Mucosa of stomach (tissue), 1 donor: ENCODE measurements around the gene GLTP.
"Not testable (repeated sequence)": the region's sequence is repeated elsewhere in the genome, so short reads cannot be mapped to it uniquely, and the experiment has no call there.

Experiments
- H3K27me3 ChIP-seq: one replicate; pipeline ENCODE4 v1.7.0; 2013; ENCODE audit warnings: mild to moderate bottlenecking, low read length; ENCODE audit not compliant: control insufficient read depth, insufficient read depth
- H3K36me3 ChIP-seq: one replicate; pipeline ENCODE4 v1.7.0; 2013; ENCODE audit warnings: low read length; ENCODE audit not compliant: control insufficient read depth, insufficient read depth
- H3K4me1 ChIP-seq: one replicate; pipeline ENCODE4 v1.7.0; 2013; ENCODE audit warnings: mild to moderate bottlenecking, low read length; ENCODE audit not compliant: control insufficient read depth, insufficient read depth
- H3K4me3 ChIP-seq: one replicate; pipeline ENCODE4 v1.7.0; 2013; ENCODE audit warnings: low read length
- H3K9ac ChIP-seq: one replicate; pipeline ENCODE4 v1.7.0; 2013; ENCODE audit warnings: mild to moderate bottlenecking, low read length, moderate library complexity
- H3K9me3 ChIP-seq: one replicate; pipeline ENCODE4 v1.7.0; 2013; ENCODE audit warnings: mild to moderate bottlenecking, low read length, moderate library complexity; ENCODE audit not compliant: control insufficient read depth
- donor health status: Pancreatic carcinoma.

The GLTP gene

DNA sequence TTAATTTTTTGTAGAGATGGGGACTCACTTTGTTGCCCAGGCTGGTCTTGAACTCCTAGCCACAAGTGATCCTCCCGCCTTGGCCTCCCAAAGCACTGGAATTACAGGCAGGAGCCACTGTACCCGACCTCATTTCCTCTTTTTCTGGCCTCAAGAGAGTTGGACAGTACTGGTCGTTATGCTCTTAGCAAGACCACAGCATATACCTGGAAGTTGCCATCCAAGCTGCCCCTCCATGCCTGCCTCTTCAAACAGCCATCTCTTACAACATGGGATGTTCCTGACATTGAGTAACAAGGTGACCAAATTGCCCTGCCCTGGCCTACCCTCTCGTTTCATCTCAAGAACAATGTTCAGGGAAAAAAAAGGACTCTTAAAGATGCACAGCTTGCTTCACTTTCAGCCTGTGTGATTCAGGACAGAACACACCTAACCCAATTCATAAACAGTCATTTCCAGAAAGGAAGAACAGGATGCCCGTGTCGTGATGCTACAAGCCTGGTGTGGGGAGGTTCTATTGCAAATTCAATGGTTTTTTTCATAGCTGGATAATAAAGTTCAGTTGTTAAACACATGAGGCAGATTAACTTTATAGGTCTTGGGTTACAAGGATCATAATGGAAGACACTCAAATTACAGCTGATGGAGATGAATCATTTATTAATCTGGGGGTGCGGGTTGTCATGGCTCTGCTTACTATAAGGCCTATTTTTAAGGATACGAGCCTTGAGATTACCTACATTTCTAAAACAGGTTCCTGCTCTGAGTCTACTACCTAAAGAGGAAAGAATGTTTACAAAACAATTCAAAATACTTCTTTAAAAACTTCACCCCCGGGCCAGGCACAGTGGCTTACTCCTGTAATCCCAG lies 11.9 kb downstream of the GLTP start:
- Histone ChIP-seq H3K36me3 (no peaks in the 10 kb centered on the region), H3K4me1 (peaks cover 28% of the 10 kb centered on the region), H3K9ac (no peak overlapping the region)

DNA sequence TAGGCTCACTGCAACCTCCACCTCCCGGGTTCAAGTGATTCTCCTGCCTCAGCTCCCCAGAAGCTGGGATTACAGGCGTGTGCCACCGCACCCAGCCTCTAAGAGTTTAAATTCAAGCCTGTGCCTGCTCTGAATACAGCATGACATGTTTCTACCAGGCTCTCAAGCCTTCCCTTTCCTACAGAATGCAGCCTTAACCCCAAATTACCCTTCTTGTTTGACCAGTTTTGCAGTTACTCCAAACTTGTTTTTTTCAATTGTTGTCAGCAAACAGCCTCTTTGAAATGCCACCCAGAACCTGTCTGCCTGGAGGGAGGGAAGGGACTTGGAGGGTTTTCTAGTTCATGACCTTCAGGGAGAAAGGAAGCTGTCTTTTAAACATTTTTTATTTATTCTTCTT lies 15.4 kb downstream of the GLTP start:
- Histone ChIP-seq H3K4me1 (peaks cover 19% of the 10 kb centered on the region), H3K4me3 (no peak overlapping the region), H3K9me3 (no peaks in the 10 kb centered on the region), H3K27me3 (no peaks in the 10 kb centered on the region), H3K36me3 (no peaks in the 10 kb centered on the region), H3K9ac (no peak overlapping the region)

More for the DNA sequence above, 11.9 kb downstream of the GLTP start:
- no peaks in the 10 kb centered on the region for H3K27me3 ChIP-seq
- no peak overlapping the region for H3K4me3 ChIP-seq
- no peaks in the 10 kb centered on the region for H3K9me3 ChIP-seq

DNA sequence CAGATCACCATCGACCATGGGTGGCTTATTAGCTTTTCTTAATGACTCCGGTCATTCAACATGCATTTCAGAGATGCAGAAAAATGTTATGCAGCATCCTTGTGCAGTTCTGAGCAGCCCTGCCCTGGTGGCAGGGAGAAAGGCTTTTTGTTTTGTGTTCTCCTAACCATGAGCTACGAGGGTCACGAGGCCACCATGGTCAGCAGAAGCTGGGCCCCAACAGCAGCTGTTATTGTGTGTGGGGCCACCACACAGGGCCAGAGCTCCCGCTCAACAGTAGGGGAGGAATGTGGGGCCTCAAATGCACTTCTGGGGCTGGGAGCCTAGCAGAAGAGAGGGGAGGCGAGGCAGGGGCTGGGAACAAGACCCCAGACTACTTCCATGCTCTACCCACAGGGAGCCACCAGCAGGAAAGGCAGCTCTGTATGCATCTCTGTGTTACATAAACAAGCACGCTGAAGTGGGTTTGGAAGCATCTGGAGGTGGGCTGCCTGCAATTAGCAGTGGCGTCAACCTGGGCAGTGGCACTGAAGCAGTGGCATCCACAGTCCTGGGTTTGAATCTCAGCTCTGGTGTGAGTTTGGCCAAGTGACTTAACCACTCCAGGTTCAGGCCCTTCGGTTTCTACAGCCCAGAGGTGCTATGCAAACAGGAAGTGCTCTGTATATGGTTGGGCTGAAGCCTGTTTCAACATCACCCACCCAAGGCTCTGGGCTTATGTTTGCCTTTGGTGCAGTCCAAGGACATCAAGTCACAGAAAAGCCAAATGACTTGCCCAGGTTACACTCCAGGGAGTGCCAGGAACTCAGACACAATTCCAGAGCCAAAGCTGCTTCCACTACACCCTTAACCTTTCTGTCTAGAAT lies 16.3 kb downstream of the GLTP start:
- no peaks in the 10 kb centered on the region for H3K36me3 ChIP-seq
- H3K9ac ChIP-seq, result peak overlapping the region; percentile 38
- peaks cover 19% of the 10 kb centered on the region for H3K4me1 ChIP-seq
- no peaks in the 10 kb centered on the region for H3K9me3 ChIP-seq
- H3K27me3 ChIP-seq, result no peaks in the 10 kb centered on the region
- no peak overlapping the region for H3K4me3 ChIP-seq

DNA sequence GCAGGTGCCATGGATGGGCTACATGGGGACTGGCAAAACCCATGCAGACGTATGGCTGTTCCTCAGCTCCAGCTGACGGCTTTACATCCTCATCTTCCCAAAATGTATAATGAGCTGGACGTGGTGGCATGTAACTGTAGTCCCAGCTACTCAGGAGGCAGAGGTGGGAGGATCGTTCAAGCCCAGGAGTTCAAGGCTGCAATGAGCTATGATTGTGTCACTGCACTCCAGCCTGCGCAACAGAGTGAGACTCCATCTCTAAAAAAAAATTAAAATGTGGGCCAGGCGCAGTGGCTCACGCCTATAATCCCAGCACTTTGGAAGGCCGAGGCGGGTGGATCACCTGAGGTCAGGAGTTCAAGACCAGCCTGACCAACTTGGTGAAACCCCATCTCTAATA lies 17.9 kb downstream of the GLTP start:
- not testable (repeated sequence) for H3K9ac ChIP-seq, H3K36me3 ChIP-seq, H3K4me3 ChIP-seq, H3K9me3 ChIP-seq, H3K27me3 ChIP-seq
- peaks cover 19% of the 10 kb centered on the region for H3K4me1 ChIP-seq

DNA sequence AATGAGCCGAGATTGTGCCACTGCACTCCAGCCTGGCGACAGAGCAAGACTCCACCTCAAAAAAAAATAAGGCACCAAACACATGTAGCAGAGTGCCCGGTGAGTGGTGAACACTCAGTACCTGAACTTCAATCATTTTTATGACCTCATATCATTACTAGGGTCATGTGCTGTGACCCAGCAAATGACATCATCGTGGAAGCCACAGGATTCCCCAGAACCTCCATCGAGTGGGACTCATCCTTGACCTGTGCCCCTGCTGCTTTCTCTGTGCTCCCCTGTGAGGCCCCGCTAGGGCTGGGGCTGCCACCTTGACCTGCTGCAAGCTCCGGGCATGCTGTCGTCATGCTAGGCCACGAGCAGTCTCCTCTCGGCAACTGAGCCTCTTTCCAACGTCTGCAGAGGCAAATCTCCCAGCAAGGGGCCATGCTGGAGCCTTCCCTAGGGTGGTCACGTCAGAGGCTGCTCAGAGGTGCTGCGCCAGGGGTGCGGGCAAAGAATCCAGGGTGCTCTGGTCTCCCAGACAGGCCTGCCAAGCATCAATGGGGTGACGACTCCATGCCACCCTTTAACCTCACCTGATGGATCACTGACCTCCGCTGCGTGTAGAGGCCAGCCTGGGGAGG lies 18.5 kb downstream of the GLTP start:
- peaks cover 19% of the 10 kb centered on the region for H3K4me1 ChIP-seq
- no peaks in the 10 kb centered on the region for H3K36me3 ChIP-seq
- H3K9ac ChIP-seq, result no peak overlapping the region

DNA sequence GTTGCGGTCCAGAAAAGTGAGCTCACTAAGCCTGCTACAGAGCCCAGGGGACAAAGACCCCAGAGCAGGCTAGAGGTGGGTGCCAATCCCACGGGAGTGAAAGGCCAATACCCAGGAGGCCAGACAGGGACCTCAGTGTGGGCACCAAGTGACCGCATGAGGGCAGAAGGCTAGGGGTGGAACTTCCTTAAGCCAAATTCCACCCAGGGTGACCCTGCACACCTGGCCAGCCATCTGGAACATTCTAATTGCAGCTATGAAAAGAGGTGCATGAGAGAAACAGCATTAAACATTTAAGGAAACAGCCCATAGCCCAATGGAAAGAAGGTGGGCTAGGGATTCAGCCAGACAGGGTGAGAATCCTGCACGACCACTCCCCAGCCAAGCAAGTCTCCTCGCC lies 19.4 kb downstream of the GLTP start:
- Histone ChIP-seq H3K4me1 (peaks cover 19% of the 10 kb centered on the region), H3K36me3 (no peaks in the 10 kb centered on the region), H3K9ac (no peak overlapping the region), H3K4me3 (no peak overlapping the region), H3K27me3 (no peaks in the 10 kb centered on the region), H3K9me3 (no peaks in the 10 kb centered on the region)

More for the DNA sequence above, 18.5 kb downstream of the GLTP start:
- no peaks in the 10 kb centered on the region for H3K9me3 ChIP-seq
- no peaks in the 10 kb centered on the region for H3K27me3 ChIP-seq
- no peak overlapping the region for H3K4me3 ChIP-seq

DNA sequence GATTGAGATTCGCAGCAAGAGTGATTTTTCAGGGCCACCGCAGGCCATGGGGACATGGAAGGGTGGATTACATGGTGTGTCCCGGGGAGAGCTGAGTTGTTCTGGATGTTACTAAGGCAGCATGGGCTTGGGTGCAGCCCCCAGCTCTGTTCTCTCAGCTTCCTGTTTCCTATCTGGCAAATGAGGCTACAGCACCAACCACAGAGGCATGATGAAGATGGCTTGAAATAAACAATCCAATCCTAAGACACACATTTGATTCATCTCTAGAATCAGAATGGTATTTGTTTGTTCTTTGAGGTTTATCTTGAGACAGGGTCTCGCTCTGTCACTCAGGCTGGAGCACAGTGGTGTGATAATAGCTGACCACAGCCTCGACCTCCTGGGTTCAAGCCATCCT lies 21.6 kb downstream of the GLTP start:
- Histone ChIP-seq H3K36me3 (no peaks in the 10 kb centered on the region), H3K27me3 (no peaks in the 10 kb centered on the region), H3K4me1 (peaks cover 2% of the 10 kb centered on the region), H3K9me3 (no peaks in the 10 kb centered on the region), H3K9ac (no peak overlapping the region), H3K4me3 (no peak overlapping the region)

DNA sequence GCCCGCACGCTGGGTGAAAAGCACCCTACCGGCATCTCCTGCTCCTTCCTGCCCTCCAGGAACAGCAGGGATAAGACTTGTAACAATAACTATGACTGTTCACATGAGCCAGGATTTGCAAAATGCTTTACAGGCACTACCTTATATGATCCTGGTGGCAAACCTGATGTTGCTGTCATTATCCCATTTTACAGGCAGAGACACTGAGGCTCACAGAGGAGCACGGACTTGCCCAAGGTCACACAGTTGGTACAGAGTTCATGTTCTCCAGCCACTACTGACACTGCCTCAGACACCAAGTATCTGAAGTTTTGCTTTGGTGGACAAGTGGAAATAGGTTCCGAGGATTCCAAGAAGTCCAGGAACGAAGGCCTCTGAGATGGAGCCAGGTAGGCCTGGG lies 22.6 kb downstream of the GLTP start:
- H3K9me3 ChIP-seq, result no peaks in the 10 kb centered on the region
- no peaks in the 10 kb centered on the region for H3K36me3 ChIP-seq
- H3K4me3 ChIP-seq, result no peak overlapping the region
- H3K27me3 ChIP-seq, result no peaks in the 10 kb centered on the region
- H3K4me1 ChIP-seq, result no peaks in the 10 kb centered on the region
- no peak overlapping the region for H3K9ac ChIP-seq

DNA sequence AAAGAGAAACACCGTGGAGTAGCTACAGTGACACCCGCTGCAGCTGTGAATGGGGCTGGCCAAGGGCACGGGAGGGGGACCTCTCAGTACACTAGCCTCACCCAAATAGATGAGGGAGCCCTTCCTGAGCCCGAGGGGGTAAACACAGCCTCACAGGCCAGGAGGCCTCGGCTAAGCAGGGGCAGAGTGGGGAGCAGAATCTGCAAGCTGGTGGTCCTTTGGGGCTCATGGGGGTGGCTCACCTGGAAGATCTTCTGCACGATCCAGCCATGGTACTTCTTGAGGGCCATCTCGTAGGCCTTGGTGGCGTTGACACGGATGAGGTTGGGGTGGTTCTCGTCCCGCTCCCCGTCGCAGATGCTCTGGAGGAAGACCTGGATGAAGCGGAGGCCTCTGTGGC lies 25.0 kb downstream of the GLTP start:
- Histone ChIP-seq H3K4me1 (no peaks in the 10 kb centered on the region), H3K4me3 (no peak overlapping the region), H3K9ac (no peak overlapping the region), H3K27me3 (no peaks in the 10 kb centered on the region), H3K36me3 (no peaks in the 10 kb centered on the region), H3K9me3 (no peaks in the 10 kb centered on the region)

DNA sequence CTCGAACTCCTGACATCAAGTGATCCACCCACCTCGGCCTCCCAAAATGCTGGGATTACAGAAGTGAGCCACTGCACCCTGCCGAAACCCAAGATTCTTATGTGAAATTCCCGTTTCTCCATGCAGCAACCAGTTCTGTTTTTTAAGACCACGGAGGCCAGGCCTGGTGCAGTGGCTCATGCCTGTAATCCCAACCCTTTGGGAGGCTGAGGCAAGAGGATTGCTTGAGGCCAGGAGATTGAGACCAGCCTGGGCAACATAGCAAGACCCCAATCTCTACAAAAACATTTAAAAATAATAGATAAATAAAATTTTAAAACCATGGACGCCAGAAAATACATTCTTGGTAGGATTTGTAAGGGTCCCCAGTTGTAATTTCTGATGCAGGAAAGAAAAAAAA lies 29.8 kb downstream of the GLTP start:
- H3K36me3 ChIP-seq, H3K4me3 ChIP-seq, H3K9me3 ChIP-seq, H3K9ac ChIP-seq, H3K27me3 ChIP-seq: not testable (repeated sequence)
- peaks cover 12% of the 10 kb centered on the region for H3K4me1 ChIP-seq

DNA sequence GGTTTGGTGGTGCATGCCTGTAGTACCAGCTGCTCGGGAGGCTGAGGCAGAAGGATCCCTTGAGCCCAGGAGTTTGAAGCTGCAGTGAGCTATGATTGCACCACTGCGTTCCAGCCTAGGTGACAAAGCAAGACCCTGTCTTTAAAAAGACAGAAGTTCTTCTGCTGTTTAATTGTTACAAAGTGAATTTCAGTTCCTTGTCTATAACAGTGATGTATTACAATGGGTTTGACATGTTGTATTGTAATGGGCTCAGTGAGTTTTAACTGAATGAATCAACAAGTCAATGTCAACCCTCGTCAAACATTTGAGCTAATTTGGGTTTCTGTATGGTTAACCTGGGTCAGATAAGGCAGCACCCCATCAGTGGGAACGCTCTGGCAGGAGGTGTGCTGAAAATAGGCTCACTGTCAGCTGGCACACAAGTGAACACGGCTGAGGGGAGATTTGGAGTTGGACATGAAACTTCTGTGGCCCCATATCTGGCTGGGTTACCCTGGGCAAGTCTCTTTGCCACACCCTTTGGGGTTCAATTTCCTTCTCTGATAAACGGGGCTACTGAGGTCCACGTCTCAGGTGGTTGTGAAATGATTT lies 33.1 kb downstream of the GLTP start:
- no peak overlapping the region for H3K9ac ChIP-seq
- H3K36me3 ChIP-seq, result no peaks in the 10 kb centered on the region
- no peaks in the 10 kb centered on the region for H3K27me3 ChIP-seq
- H3K9me3 ChIP-seq, result no peaks in the 10 kb centered on the region
- no peak overlapping the region for H3K4me3 ChIP-seq
- peaks cover 17% of the 10 kb centered on the region for H3K4me1 ChIP-seq
